Upper lobe of left lung (tissue), 4 donors: ENCODE results near the gene GPR45.

ENCODE experiments used
- CTCF ChIP-seq, 6 experiments: fragments of 450-650 bp in 4 of 6; fragments of 200-600 bp in 2 of 6; sonication (generic) in 2 of 6; IDR thresholded peaks; one replicate each; pipeline ENCODE4 v1.5.1; 2016 to 2019; ENCODE audit warnings: antibody characterized with exemption in 6 of 6
- POLR2A ChIP-seq, 4 donors: fragments of 450-650 bp; IDR thresholded peaks; one replicate each; pipeline ENCODE4 v1.5.1; 2016 to 2017; ENCODE audit warnings: antibody characterized with exemption in 4 of 4, mild to moderate bottlenecking in 2 of 4

GRCh38 chr2:105237045-105237765, 4.3 kb upstream of the GPR45 start:
- TF ChIP-seq CTCF (IDR thresholded peaks at IDR 0.05) (no peak), POLR2A (IDR thresholded peaks at IDR 0.05) (no peak)
